Iris pigment epithelial cell (primary cell): ENCODE measurements around the gene PRDM16.

ENCODE experiments used
- DNase-seq: peaks from one replicate; pipeline ENCODE4 v3.0.0-alpha.2; 2011; ENCODE audit warnings: low read depth

Gene PRDM16

DNA sequence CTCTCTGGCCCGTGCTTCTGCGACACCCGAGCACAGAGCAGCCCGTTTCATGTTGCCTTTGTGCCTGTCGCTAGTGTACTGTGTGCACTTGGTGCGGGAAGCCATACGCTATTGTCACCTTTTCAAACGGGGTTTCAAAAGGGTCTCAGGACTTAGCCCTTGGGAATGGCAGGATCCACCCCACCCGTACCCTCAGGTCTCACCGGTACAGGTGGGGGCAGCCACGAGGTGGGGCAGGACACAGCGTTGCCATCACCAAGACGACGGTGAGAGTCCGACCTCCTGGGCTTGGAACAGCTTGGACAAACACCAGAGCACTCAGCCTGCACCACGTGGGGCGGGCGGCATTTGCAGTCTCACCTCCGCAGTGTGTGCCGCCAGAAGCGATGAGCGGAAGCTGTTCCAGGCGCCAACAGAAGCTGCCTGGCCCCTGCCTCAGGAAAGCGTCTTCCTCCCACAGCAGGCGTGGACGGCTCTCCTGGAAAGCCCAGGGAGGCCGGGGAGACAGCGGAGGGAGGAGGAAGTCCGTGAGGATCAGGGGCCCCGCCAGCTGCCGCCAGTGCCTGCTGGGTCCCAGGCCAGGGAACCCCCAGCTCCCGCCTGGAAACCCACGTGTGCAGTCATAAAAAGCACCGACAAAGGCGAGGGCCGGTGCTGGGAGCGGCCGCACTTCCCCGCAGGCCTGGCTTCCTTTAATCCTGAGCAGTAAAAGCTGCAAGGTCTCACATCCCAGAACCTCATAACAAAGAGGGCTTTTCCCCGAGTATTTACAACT lies 254.2 kb downstream of the PRDM16 start:
- DNase-seq, result no peak

GRCh38 chr1:3323796-3324703 lies 255.0 kb downstream of the PRDM16 start:
- no peak for DNase-seq

GRCh38 chr1:3324704-3325535 lies 255.9 kb downstream of the PRDM16 start:
- DNase-seq, result no peak

DNA sequence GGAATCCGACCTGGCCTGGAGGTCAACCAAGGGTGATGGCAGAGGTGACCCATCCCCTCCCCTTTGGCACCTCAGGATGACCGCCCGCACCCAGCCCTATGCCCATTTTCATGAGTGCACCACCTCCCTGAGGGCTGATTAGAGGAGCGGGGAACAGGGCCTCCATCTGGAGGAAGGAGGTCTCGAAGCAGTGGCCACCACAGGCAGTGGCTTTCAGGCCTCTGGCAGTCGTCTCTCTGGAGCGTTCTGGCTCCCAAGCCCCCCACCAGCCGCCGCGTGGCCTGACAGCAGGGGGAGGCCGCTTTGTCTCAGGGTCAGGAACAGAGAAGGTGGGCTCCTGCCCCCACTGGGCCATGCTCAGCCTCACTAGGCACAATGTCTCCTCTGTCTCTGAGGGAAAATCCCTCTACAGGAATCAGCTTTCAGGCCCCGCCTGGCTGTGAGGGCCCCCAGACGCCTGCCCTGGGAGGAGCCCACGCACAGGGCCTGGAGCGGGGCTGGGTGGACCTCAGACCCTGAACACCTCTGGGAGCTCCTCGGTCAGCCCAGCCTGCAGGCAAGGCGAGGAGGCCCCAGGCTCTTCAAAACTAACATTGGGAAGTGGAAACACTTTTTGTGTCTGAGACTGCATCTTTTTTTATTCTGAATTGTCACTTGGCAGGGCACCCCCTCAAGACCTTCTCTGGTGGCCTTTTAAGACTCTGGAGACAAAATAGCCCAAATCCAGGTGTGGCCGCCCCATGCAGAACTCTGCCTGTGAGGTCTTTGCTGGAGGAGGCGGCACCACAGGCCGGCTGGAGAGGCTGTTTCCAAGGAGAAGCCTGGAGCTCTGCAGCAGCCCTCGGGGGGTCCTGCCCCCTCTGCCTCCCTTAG lies 257.7 kb downstream of the PRDM16 start:
- DNase-seq, result no peak

DNA sequence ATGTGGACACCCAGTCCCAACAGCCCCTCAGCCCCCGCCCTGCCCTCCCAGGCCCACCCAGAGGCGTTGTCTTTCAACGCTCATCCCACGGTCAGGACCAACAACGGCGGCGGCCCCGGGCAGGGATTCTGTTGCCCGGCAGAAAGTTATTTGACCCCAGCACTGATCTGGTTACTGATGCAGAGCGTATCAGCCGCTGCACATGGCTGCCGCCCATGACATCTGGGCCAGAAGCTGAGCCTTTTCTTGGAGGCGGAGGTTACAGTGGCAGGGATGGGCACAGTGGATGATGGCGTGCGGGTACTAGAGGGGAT lies 258.3 kb downstream of the PRDM16 start:
- no peak for DNase-seq

GRCh38 chr1:3327936-3328590 lies 259.1 kb downstream of the PRDM16 start:
- DNase-seq, result no peak

DNA sequence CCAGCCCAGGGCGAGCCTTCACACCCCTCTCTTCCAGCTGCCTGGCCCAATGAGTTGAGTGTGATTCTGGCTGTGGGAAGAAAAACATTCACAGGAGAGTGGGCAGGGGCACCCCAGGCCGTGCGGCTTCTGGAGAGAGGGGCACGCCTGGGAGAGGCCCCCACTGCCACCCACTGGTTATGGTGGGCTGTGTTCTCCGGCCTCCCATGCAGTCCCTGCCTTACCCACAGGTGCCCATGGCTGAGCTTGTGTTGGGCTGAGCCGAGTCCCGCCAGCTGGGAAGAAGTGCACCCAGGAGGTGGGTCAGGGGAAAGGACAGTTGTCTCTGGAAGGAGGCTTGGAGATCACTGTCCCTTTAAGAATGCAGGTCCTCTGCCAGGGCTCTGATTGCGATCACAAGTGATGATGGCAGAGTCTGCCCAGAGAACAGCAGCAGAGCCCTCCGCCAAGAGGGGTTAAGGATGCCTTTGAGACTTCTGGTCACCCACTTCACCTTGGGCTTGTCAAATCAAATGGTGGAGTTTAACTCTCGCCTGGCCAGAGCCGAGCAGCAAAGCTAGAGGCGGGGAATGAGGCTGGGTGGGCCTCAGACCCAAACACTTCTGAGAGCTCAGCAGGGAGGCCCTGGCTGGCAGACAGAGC lies 260.8 kb downstream of the PRDM16 start:
- DNase-seq, result no peak

GRCh38 chr1:3330771-3331245 lies 261.8 kb downstream of the PRDM16 start:
- DNase-seq, result no peak

GRCh38 chr1:3331564-3331963 lies 262.6 kb downstream of the PRDM16 start:
- DNase-seq, result no peak

GRCh38 chr1:3332043-3332442 lies 263.0 kb downstream of the PRDM16 start:
- DNase-seq, result no peak

DNA sequence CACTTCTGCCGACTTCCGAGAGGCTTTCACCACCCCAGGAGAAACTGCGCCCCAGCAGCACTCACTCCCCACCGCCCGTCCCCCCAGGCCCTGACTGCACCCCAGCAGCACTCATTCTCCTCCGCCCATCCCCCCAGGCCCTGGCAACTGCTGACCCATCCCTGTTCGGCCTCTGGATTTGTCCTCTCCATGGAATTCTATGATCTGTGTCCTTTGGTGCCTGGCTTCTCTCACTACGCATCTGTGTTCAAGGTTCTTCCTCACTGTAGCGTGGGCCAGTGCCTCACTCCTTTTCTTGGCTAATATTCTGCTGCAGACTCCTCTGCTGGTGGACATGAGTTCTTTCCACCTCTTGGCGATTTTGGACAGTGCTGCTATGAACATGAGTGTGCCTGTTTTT lies 263.7 kb downstream of the PRDM16 start:
- DNase-seq, result no peak

- no peak for DNase-seq
Measured at GRCh38 chr1:3333903-3334302, 264.9 kb downstream of the PRDM16 start.

- DNase-seq, result no peak
Measured at GRCh38 chr1:3334366-3334765, 265.4 kb downstream of the PRDM16 start.

DNA sequence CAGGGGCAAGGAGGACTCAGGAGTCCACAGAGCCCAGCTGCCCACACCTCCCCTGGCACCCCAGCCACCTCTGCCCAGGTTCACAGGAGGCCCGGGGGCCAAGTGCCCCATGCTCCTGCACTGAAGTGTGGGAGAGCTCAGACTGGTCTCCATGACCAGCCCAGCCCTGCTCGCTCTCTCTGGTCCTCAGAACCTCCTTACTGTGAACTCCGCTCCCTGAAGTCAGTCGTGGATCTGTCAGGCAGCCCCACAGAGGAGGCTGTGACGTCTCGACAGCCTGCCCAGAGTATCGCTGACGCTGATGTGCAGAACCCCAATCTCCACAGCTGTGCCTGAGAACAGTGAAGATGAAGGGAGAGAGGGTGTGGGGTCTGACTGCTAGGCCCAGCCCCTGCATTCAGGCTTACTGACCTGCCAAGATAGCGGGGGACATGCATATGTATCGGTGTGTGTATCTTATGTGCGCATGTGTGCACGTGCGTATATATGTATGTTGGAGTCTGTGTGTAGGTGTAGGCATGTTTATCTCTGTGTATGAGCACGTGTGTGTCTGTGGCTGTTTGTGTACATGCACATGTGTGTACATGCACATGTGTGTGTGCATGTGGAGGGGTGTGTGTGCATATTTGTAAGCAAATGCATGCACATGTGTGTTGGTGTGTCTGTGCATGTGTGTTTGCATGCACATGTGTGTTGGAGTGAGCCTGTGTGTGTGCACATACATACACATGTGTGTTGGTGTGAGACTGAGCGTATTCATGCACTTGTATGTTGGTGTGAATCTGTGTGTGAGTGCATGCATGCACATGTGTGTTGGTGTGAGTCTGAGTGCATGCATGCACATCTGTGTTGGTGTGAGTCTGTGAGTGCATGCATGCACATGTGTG lies 267.0 kb downstream of the PRDM16 start:
- no peak for DNase-seq

DNA sequence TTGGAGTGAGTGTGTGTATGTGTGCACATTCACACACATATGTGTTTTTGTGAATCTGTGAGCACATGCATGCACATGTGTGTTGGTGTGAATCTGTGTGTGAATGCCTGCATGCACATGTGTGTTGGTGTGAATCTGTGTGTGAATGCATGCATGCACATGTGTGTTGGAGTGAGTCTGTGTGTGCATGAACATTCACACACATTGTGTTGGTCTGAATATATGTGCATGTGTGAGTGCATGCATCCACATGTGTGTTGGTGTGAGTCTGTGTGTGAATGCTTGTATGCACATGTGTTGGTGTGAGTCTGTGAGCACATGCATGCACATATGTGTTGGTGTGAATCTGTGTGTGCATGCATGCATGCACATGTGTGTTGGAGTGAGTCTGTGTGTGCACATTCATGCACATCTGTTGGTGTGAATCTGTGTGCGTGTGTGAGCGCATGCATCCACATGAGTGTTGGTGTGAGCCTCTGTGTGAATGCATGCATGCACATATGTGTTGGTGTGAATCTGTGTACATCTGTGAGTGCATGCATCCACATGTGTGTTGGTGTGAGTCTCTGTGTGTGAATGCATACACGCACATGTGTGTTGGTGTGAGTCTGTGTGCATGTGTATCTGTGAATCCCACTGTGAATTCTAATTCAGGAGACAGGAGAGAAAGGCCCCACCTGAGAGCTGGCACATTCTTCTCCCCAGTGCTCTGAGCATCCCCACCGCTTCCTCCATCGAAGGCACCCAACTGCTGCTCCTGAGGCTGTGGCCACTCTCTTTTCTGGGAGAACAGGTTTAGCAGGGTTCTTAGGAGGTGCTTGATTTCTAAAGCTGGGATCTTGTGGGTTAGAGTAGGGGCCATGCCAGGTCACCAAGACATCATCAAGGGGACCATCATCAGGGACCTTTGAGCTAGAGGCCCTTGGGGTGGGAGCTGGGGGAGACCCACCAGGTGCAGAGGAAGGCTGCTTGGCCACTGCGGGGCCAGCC lies 267.9 kb downstream of the PRDM16 start:
- DNase-seq, result no peak

DNA sequence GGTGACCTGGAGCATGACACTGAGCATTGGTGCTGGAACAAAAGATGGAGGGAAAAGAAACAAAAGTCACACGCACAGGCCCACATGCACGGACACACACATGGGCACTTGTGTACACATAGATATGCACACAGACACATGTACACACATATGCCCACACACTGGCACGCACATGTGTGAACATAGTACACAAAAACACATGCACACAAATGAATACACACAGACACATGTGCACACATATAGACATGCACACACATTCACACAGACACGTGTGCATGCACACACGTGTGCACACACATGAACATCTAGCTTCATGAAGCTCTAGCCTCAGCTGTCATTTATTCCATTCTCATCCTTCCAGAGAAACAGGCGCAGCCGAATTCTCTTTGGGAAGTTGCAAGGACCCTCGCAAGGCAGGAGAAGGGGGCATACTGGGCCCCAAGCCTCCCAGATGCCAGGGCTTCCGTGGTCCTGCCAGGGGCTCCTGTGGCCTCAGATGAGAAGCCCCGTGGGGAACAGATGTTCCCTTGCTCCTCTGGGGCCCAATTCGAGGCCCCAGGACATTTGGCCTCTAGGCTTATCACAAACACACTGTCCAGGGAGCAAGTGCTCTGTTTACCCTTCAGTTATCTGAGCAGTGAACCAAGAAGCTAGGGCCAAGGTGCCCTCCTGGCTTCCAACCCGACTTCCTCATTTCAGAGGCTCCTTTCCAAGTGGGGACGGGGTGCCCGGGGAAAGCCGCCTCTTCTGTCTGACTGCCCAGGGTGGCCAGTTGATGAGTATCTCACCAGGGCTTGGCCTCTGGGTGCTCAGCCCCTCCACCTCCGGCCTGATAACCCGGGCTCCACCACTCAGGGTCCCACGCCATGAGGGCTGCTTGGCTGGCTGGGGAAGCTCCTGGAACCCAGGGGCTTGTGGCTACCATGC lies 269.1 kb downstream of the PRDM16 start:
- no peak for DNase-seq

- no peak for DNase-seq
Measured at GRCh38 chr1:3338725-3339070, 269.7 kb downstream of the PRDM16 start.
